ENCODE data around the gene WFS1. TPM values are rescaled to one million over a fixed set of nuclear protein-coding genes. Genes with fewer than 3 reads are reported as not detected.

The WFS1 gene
- total and polyA plus RNA-seq, 2 of the 8 experiments (the other 6 are each of a cell fraction or from before 2014, with no cell fraction given), result 29.1 to 43.1 TPM

GRCh38 chr4:6279582-6280289, 10.1 kb downstream of the WFS1 start:
- WGBS, 2 experiments (ENCODE audit: extremely low coverage in 1 of 2, insufficient coverage in 1 of 2, insufficient read length in 1 of 2, insufficient replicate concordance in 2 of 2, low coverage in 1 of 2, low lambda C conversion rate in 2 of 2, missing lambda C conversion rate in 1 of 2), result 88% methylated on average over 14 of the region's 14 CpGs; no CpG with 5 or more reads in 1 of the 2 experiments

More at GRCh38 chr4:6279582-6280289, 10.1 kb downstream of the WFS1 start:
- Histone ChIP-seq H2BK5ac (ENCODE audit: low read depth, low read length) (no peak overlapping the region), H4K91ac (replicated peaks; ENCODE audit: insufficient read length, low read length) (no peak overlapping the region), H2BK12ac (ENCODE audit: low read depth, low read length) (no peak overlapping the region), H3K4me2 (ENCODE audit: insufficient read depth in 1 of 2, low read depth in 2 of 2, low read length in 2 of 2) (no peak overlapping the region), H3K23me2 (ENCODE audit: low read depth, low read length) (no peaks in the 10 kb centered on the region), H2AFZ (ENCODE audit: low read length) (no peak overlapping the region), H3K36me3 (ENCODE audit: control insufficient read depth in 2 of 4, insufficient read depth in 4 of 4, low read length in 3 of 4) (peaks cover 2 to 5% (median 3%) of the 10 kb centered on the region in 4 experiments; a peak in 3 of 8 replicates), H3K18ac (ENCODE audit: extremely low read depth, low read length) (no peak overlapping the region), H2BK20ac (ENCODE audit: low read length) (no peak overlapping the region), H2BK15ac (ENCODE audit: low read length) (no peak overlapping the region), H3K14ac (ENCODE audit: insufficient read length) (no peak overlapping the region), H3K4me1 (replicated peaks in 1 of 4; ENCODE audit: control insufficient read depth in 3 of 4, insufficient read depth in 4 of 4, low read length in 3 of 4) (peaks cover 0 to 4% (median 1%) of the 10 kb centered on the region in 4 experiments; a peak in 3 of 7 replicates), H3K4ac (replicated peaks; ENCODE audit: insufficient read length, low read depth, low read length) (no peak overlapping the region), H2AK5ac (ENCODE audit: low read depth, low read length) (no peak overlapping the region), H3K9ac (replicated peaks in 1 of 4; ENCODE audit: extremely low read depth in 1 of 4, low read depth in 3 of 4, low read length in 3 of 4) (no peak overlapping the region), H2BK120ac (replicated peaks; ENCODE audit: low read depth, low read length) (no peak overlapping the region), H3K9me3 (ENCODE audit: insufficient read depth in 2 of 2, low read depth in 1 of 2, low read length in 1 of 2) (no peaks in the 10 kb centered on the region), H3K56ac (replicated peaks; ENCODE audit: insufficient read length, low read depth, low read length) (no peak overlapping the region), H3K79me2 (ENCODE audit: control insufficient read depth in 1 of 2, insufficient read depth in 2 of 2, low read length in 2 of 2) (peaks cover 0 to 6% of the 10 kb centered on the region in 2 experiments; a peak in 1 of 4 replicates), H3K27me3 (replicated peaks in 1 of 4; ENCODE audit: control insufficient read depth in 3 of 4, extremely low read depth in 1 of 4, insufficient read depth in 3 of 4, low read length in 3 of 4) (no peaks in the 10 kb centered on the region), H4K8ac (ENCODE audit: extremely low read depth, insufficient read depth, low read length) (no peak overlapping the region), H3K23ac (ENCODE audit: insufficient read length) (no peak overlapping the region), H3K79me1 (ENCODE audit: low read depth, low read length) (no peaks in the 10 kb centered on the region; the same call in 1 of the 2 replicates), H4K5ac (ENCODE audit: insufficient read length, low read depth, low read length) (no peak overlapping the region), H3K27ac (ENCODE audit: low read depth, low read length) (no peak overlapping the region), H4K20me1 (replicated peaks in 1 of 2; ENCODE audit: control insufficient read depth in 1 of 2, insufficient read depth in 2 of 2, low read length in 2 of 2) (peaks cover 0 to 18% of the 10 kb centered on the region in 2 experiments), H3K4me3 (ENCODE audit: extremely low read depth in 1 of 4, insufficient read depth in 2 of 4, low read depth in 3 of 4, low read length in 4 of 4) (no peak overlapping the region)
- ChIA-PET CTCF (ENCODE audit: partially characterized antibody) (interaction anchor here (1.1 to 37.7 kb wide), 4 partner anchors 11 to 46 kb away, joined by 3 to 908 read pairs (median 134); no protein-coding TSS in a partner anchor), POLR2A (ENCODE audit: partially characterized antibody) (interaction anchor here (1.0 to 1.2 kb wide), 2 partner anchors 17 to 35 kb away, joined by 3 to 4 read pairs; no protein-coding TSS in a partner anchor)
- FAIRE-seq, result no peak
- DNase-seq (ENCODE audit: low read depth in 1 of 2, low spot score in 2 of 2), result no peak
